Gastroesophageal sphincter (tissue), 3 donors: Measurements from ENCODE around the gene ARHGAP24.

ENCODE experiments used
- POLR2A ChIP-seq, 2 donors: fragments of 450-650 bp; IDR thresholded peaks; one replicate each; pipeline ENCODE4 v1.6.1; 2017; ENCODE audit warnings: antibody characterized with exemption in 2 of 2, mild to moderate bottlenecking in 2 of 2, moderate library complexity in 1 of 2
- POLR2AphosphoS5 ChIP-seq: sonication (generic); formaldehyde crosslinking; IDR thresholded peaks from one replicate; pipeline ENCODE4 v1.6.1; 2017; ENCODE audit warnings: antibody characterized with exemption
- TF ChIP-seq, protein P1 (sequence below), 4 experiments: fragments of 200-600 bp in 2 of 4; fragments of 450-650 bp in 2 of 4; sonication (generic) in 1 of 4; IDR thresholded peaks; one replicate each; pipeline ENCODE4 v1.5.1; 2017 to 2019; ENCODE audit warnings: antibody characterized with exemption in 4 of 4, mild to moderate bottlenecking in 2 of 4, moderate library complexity in 2 of 4

DNA sequence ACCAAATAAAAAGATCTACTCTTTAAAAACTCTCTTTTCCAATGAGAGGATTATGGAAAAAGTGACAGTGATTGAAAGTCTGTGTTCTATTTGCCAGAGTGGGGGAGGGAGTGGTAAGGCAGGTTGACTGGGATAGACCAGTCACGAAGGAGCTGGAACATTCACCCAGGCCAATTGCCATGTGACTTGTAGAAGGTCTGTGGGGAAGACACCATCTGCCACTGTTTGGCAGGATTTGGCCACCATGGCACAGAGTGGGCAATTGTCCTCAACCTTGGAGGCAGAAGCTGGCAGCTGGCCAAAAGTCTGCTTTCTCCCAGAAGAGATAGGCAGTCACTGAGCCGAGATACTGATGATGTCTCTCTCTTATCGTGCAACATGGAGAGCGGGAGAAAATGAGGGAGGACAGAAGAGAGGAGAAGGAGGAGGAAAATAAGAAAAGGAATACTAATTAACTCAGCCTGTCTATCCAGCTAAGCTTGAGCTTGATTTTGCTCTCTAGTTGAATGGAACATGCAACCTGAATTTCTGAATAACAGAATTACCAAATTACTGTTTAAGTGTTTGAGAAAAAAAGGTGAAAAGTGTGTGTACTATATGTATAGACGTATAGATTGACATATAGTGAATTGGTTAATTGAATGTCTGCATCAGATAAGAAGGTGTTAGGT, 267.1 kb downstream of the ARHGAP24 start:
- TF ChIP-seq, protein P1, sequence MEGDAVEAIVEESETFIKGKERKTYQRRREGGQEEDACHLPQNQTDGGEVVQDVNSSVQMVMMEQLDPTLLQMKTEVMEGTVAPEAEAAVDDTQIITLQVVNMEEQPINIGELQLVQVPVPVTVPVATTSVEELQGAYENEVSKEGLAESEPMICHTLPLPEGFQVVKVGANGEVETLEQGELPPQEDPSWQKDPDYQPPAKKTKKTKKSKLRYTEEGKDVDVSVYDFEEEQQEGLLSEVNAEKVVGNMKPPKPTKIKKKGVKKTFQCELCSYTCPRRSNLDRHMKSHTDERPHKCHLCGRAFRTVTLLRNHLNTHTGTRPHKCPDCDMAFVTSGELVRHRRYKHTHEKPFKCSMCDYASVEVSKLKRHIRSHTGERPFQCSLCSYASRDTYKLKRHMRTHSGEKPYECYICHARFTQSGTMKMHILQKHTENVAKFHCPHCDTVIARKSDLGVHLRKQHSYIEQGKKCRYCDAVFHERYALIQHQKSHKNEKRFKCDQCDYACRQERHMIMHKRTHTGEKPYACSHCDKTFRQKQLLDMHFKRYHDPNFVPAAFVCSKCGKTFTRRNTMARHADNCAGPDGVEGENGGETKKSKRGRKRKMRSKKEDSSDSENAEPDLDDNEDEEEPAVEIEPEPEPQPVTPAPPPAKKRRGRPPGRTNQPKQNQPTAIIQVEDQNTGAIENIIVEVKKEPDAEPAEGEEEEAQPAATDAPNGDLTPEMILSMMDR (IDR thresholded peaks at IDR 0.05) = no peak
- no peak for TF ChIP-seq POLR2A (IDR thresholded peaks at IDR 0.05)
- TF ChIP-seq POLR2AphosphoS5 = no peak
